Epithelial cell of esophagus (primary cell): ENCODE data around the gene ELFN1.

Experiments used
- DNase-seq: peaks from one replicate; pipeline ENCODE4 v3.0.0; 2010; ENCODE audit warnings: low read depth
- H3K4me3 ChIP-seq: 2 replicates; pipeline ENCODE4 v1.5.1; 2011; ENCODE audit warnings: mild to moderate bottlenecking, low read length, control low read depth
- TF ChIP-seq, protein P1 (sequence below): IDR thresholded peaks from 2 replicates; pipeline ENCODE4 v1.5.1; 2011; ENCODE audit warnings: low read depth, mild to moderate bottlenecking, low read length, control low read depth, inconsistent platforms; ENCODE audit not compliant: insufficient read depth; ENCODE audit errors: missing control alignments

Gene ELFN1

GRCh38 chr7:1674161-1675035 is 4.3 kb downstream of the ELFN1 start:
- no peak overlapping the region for H3K4me3 ChIP-seq
- no peak for DNase-seq
- TF ChIP-seq, protein P1, sequence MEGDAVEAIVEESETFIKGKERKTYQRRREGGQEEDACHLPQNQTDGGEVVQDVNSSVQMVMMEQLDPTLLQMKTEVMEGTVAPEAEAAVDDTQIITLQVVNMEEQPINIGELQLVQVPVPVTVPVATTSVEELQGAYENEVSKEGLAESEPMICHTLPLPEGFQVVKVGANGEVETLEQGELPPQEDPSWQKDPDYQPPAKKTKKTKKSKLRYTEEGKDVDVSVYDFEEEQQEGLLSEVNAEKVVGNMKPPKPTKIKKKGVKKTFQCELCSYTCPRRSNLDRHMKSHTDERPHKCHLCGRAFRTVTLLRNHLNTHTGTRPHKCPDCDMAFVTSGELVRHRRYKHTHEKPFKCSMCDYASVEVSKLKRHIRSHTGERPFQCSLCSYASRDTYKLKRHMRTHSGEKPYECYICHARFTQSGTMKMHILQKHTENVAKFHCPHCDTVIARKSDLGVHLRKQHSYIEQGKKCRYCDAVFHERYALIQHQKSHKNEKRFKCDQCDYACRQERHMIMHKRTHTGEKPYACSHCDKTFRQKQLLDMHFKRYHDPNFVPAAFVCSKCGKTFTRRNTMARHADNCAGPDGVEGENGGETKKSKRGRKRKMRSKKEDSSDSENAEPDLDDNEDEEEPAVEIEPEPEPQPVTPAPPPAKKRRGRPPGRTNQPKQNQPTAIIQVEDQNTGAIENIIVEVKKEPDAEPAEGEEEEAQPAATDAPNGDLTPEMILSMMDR, result no peak

GRCh38 chr7:1675036-1675671 is 5.1 kb downstream of the ELFN1 start:
- TF ChIP-seq, protein P1, result no peak
- H3K4me3 ChIP-seq, result no peak overlapping the region
- DNase-seq, result no peak

GRCh38 chr7:1675673-1676549 is 5.8 kb downstream of the ELFN1 start:
- H3K4me3 ChIP-seq, result no peak overlapping the region
- TF ChIP-seq, protein P1, result no peak
- no peak for DNase-seq

- H3K4me3 ChIP-seq, result no peak overlapping the region
- no peak for DNase-seq
- TF ChIP-seq, protein P1, result no peak
These were observed 6.5 kb downstream of the ELFN1 start for GRCh38 chr7:1676550-1677078.

GRCh38 chr7:1677206-1678080 is 7.4 kb downstream of the ELFN1 start:
- TF ChIP-seq, protein P1, result no peak
- DNase-seq, result no peak
- no peak overlapping the region for H3K4me3 ChIP-seq

- DNase-seq, result no peak
These were observed 8.0 kb downstream of the ELFN1 start for GRCh38 chr7:1678081-1678543.

More at GRCh38 chr7:1678081-1678543, 8.0 kb downstream of the ELFN1 start:
- TF ChIP-seq, protein P1, result no peak
- no peak overlapping the region for H3K4me3 ChIP-seq
